GM21367 (cell line): Measurements from ENCODE around the gene CTCFL.

Source experiments
- ATAC-seq: cut with Tn5 transposase; IDR thresholded peaks from one replicate; pipeline ENCODE4 v1.9.1; 2021; ENCODE audit not compliant: unreplicated experiment

CTCFL gene

DNA sequence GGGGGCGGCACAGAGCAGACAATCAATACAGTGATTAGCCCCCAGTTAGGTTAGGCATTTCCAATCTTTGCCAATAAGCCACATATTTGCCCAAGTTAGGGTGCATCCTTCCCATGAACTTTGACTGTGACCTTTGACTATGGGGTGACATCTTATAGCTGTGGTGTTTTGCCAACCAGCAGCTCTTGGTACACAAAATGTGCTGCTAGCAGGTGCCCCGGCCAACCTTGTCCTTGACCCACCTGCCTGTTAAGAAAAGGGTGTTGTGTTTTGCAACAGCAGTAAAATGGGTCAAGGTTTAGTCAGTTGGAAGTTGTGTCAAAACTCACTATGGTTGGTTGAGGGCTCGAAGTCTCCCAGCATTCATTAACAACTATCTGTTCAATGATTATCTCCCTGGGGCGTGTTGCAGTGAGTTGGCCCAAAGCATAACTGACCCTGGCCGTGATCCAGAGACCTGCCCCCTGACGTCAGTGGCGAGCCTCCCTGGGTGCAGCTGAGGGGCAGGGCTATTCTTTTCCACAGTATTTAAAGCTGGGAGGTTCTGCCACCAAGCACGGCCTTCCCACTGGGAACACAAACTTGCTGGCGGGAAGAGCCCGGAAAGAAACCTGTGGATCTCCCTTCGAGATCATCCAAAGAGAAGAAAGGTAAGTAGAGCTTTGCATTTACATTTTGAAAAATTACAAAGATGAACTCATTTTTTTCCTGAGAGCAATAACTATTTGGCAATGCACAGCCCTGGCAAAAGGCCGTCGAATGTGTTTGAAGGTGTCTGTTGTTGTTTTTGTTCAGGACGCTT is 35.8 kb upstream of the CTCFL start, which contains the start of gene PCK1:
Gene PCK1, plus strand, starts transcription at position 557 of the 802 bp plus-strand sequence. CDS start 302 bp downstream, outside the sequence.
- ATAC-seq = no peak

DNA sequence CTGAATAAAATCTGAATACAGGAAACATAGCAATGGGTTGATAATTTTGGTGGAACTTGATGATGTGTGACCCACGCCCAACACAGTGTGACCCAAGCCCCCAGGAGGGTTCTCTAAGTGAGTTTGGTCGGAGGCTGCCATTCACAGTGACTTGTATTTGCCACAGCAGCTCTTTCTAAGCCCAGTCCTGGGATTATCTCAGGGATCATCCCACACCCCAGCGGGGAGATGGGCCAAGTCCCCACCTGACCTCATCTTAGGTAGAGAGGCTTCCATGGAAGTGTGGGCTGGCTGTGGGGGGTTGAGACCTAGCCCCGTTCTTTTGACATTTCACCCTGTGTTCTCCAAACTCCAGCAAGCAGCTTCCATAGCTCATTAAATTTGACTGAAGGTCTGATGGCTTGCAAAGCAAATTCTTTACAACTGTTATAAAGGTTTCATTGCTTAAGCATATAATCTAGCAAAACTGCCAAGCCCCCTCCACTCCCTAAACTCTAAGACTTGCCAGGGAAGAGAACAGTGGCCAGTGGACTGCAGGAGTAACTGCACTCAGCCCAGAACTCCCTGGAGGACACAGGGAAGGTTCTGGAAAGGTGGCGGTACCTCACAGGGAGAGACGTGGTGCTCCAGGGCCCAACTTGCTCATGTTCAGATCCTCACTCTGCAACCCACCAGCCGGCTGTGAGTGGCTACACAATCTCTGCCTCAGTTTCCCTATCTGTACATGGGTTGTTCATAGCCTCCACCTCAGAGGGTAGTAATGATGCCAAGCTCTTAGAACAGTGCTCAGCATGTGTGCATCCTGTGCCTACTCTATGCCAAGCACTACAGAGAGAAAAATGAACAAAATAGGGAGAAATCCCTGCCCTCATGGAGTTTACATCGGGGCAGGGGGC is 35.0 kb upstream of the CTCFL start:
- no peak for ATAC-seq

DNA sequence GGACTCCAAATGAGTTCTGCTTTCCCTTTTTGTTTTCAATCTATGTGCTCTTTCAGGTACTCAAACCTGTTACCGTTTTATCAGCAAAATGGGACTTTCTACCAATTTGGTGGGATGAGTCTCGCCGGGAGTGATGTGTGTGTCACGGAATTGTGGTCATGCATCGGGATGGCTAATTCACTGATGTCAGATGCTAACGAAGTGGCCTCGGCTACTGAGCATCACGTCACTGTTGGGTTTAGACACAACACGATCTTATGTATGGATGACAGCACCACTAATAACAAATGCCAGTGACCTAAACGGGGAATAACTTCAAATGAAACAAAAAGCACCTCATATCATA is 34.3 kb upstream of the CTCFL start:
- ATAC-seq = no peak

DNA sequence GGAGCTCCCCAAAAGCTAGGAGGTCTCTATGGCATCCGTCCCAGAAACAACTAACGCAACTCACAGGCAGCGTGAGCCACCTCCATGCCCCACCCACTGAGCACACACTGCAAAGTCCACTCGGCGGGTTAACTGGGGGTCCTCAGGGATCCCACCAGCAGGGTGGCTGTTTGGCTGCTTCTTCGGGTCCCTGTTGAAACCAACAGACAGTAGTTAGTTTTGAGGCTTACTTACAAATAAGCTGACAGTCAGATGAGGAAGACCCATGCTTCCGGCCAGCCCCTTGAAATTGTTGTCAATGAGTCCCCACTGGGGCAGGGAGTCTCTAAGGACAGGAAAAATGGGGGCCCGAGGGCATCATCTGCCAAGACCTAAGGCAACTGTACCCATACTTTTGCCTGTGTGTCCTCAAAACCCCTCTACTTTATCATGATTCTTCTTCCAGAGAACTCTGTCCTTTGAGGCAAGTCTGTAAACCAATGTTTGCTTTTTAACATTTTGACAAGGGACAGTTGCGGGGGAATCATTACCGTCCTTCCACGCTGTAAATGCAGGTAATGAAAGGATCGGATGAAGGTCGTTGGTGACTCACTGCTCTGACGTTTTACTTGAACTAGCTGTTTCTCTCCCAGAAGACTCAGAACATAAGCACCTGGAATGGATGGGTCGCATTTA is 33.8 kb upstream of the CTCFL start:
- no peak for ATAC-seq

DNA sequence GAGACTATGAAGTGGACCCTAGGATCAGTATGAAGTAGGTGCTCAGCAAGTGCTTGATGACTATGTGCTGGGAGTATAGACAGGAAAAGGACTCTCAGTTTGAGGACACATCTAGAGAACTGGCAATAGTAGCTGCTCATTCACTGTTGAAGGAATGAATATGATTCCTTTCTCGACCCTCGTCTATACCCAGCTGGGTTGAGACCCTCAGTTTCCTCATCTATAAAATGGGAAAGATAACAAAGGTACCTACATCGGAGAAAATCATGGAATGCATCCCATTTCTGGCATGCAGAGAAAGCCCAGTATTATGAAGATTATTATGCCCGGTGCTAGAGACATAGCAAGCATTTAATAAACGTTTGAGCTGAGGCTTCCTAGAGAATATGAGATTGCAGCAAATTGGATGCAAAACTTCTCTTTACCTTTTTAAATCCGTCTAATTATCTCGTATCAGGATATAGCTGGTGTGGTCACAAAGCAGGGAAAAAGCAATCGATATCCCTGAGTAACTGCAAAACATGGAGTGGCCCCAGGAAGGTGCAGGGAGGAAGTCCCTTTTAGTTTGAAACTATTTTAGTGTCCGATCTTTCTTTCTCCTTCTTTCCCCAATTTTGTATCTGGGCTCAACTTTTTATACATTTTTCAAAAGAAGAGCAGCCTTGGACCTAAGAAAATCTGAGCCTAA is 33.1 kb upstream of the CTCFL start:
- ATAC-seq = no peak

DNA sequence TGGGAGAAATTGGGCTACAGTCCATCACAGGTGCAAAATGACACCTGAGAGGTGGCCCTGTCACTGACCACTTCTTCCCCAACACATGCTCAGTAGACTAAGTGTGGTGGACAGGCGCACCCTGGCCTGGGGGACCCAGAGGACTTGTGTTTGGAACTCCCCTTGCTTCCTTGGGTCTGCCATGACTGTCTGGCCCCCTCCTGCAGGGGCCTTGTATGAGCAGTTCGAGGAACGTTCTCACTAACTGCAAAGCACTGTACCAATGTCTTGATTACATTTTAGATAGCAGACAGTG is 32.0 kb upstream of the CTCFL start:
- ATAC-seq = no peak

DNA sequence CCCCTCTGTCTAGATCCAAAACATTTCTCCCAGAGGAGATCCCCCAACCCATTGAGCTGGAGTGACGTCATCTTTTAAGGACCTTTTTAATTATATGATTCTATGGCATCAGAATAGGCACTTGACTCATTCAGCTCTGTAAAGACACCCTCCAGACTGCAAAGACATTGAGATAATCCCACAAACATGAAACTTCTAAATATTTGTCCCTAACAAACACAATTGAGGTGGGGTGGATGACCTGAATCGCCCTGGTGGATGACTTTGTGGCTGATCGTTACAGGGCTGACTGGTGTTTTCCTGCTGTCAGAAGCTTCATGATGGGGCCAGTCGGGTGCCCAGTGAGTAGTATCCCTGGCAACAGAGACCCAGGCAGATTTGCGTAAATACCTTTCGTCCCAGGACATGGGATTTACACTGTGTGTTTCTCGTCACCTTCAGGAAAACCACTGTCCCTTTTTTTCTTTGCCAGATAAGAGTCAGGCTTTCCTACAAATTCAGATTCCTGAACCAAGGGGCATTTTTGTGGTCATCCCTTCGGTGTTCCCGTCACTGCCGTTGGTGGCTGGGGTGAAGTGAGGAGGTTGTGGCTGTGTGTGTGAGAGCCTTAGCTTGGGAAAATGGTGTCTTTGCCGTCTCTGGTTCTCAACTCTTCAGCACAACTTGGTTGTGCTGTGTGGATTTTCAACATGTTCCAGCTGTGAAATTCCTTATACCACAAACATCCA is 30.7 kb upstream of the CTCFL start:
- no peak for ATAC-seq

DNA sequence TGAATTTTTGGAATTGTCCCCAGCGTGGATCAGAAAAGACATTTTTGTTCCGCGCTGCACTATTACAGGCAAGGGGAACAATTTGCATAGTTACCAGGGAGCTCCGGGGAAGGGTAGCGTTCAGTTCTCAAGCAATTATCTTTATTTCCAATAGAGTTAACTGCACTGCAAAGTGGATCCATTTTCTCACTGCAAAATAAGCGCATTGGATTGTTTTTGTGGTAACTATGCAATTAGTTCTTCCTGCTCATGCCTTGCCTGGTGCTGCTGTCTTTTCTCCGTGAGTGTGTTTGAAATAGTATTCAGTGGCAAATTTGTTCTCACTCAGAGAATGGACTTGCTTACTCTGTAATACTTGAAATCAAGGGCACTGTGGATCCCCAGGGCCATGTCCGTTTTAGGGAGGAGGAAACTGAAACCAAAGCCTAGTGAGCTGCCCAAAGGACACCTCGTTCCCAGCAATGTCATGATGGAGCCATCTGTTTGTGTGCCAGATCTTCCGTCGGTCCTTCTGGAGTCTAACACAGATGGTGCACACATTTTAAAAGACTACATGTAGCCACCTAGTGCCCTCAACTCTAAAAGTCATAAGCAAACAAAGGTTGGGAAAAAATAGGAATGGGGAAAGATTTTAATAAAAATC is 28.6 kb upstream of the CTCFL start:
- no peak for ATAC-seq

DNA sequence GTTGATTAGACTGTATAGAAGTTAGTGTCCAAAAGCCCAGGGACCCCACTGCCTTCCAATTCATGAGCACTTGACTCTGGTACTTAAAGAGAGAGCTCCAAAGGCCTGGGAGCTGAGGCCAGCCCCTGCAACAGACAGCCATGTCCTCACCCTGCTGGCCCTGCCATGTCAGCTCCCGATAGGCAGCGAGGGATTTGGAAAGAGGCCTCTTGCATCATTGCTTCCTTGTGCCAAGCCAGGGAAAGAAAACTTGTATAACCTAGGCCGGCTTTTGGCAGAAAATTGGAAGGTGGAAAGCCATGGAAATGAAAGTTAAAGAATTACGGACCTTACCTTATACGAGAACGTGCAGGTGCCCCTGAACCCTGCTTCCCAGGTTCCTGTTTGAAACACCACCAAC is 27.5 kb upstream of the CTCFL start:
- ATAC-seq = no peak

DNA sequence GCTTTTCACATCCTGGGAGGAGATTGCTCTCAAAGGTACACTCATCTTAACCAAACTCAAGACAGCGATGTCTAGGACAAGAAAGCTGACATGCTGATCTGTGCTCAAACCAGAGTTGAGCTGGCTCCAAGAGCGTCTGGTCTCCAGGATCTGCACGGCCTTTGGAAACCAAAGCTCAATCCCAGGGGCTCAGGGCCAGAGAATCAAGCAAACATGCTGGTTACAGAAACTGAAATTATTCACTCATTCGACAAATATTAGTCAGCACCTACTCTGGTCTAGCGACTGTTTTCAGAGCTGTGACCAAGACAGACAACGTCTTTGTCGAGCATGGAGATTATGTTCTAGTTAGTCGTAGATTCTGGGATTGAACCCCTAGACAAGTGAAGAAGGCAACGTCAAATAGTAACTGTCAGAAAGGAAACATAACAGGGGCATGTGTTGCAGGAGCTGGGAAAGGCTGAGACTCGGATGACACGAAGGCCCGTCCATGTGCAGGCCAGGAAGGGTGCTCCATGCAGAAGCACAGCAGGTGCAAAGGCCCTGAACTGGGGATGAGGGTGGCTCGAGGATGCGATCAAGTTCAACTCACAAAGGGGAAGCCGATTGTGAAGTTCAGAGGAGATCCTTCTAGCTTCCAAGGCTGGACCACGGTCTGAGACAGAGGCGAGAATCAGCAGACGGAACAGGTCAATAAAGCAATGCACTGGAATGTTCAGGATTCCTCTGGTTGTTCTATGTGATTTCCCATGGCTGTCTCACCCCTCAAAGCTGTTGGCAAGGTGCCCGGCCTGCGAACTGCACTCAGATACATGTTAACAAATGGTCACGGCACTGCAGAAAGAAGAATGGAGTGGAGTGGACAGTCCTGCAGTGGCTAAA is 23.5 kb upstream of the CTCFL start:
- no peak for ATAC-seq

DNA sequence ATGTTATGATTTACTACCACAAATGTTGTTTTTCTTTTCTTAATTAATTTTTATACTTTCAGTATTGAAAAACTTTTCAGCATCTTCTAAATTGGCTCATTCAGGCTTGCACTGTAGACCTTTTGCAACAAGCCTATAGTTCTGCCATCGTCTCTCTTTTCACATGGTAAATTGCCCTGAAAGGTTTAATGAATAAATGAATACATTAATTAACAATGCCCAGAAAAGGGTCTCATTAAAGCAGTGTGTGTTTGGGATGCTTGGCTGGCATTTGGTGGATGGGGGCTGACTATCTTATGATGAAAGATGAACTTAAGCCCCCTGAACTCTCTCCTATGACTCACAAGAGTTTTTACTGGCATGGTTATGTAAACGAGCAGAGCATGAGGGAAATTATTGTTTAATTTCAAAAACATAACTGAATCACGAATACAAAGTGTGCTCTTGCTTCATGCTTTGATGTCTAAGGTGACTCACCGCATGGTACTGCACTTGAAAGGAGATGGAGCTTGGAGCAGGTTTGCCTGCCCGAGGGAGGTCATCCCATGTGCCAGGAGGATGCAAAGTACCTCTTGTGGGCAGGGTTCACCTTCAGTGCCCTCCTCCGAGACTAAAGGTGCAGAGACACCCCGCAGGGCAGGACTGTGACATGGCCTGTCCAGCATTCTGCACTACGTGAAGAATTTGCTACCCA is 22.2 kb upstream of the CTCFL start:
- no peak for ATAC-seq

DNA sequence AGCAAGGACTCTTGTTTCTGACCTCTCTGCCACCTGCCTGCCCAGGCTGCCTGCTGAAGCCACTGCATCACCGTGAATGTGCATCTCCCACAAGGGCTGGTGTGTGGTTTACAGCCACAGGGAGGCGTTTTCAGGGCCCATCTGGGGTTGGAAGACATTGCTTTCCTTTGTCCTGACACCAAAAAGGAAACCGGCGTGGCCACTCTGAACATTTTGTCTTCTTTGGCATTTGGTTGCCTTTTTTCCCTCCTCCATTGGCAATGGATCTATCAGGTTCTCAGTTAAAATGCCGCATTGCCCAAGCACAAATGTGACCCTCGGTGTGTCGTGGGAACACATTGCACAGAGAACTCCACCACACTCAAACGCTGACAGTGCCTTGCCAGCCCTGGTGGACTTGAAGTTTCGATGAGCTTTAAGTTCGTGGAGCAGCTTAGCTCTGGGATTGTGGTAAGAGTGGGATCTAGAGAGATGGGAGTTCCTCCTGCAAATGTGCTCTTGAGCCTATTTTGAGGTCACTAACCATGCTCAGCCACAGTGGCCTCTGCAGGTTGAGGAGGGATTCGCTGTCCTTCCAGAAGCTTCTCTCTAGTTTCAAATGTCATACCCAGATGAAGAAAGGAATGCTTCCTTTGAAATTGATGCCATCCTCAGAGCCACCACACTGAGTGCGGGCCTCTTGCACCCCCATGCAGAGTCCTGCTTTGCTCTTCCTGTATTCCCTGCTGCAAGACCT is 21.2 kb upstream of the CTCFL start:
- no peak for ATAC-seq

DNA sequence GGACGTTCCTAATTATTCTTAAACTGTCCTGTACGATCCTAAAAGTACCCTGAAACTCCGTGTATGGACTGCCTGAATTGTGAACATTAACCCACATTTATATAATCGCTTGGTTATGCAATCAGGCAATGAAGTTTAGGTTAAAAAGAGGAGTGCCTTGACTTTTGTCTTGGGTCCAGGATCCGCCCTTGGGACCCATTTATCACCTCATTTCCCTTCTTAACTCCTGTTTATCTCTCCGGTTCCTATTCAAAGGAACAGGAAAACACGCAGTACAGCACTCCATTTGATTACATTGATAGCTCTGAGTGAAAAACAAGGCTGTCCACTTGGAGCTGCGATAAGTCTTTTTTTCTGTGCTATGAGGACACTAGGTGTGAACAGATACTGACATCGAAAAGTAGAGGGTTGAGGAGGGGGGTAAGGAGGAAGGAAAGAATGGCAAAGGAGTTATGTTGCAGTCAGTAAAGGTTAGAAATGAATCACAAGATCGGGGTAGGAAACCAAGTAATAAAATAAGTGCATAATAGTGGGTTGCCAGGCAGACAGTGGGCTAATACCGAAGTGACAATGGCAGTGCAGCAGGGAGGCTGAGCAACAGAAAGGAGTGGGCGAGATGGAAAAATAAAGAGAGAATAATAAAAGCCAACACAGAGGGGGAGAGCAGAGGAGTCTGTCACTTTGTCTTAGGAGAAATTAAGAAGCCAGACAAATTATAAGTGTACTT is 20.1 kb upstream of the CTCFL start:
- ATAC-seq = no peak

DNA sequence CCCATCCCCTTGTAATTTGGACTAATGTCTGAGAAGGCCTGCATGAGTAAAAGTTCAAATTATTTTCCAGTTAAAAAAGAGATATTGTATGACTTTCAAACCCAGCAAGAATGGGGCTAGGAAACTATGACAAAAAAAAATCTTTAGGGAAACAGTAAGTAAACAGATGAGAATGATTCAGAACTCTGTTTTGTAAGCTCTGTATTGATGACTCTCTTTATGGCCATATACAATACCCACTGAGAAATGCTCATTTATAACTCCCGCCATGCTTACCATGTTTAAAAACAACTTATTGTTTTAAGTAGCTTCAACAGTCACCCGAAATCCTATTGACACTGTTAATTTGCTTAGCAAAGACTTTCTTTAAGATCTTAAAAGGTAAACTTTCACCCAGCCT is 18.8 kb upstream of the CTCFL start:
- ATAC-seq = no peak

DNA sequence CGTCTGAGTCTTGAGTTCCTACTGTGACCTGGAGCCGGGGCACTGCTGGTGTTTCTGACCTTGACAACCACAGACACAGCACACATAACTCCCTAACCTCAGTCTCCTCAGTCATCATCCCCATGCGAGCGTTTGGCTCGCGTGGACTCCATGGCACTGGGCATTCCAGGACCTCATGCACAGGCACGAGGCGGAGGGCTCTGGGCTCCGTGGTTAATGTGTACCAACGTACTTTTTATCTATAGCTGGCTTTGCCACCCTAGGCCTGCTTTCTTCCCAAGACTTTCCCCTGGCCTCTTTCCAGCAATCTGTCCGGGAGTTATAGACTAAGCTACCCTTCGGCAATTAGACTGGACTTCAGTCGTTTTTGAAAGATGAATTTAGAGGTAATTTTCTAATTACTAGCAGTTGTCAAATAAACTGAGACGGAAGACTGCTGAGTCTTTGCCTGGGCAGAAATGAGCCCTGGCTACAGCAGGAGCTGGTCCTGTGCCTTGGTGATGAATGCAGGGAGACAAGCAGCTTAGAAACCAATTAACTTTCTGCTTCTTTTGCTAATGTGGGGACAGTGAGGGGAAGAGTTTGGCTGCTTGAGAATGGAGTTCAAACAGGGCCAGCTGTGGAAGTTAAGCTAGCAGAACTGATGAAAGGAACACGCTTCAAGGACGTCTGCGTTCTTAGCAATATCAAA is 16.1 kb upstream of the CTCFL start:
- no peak for ATAC-seq

DNA sequence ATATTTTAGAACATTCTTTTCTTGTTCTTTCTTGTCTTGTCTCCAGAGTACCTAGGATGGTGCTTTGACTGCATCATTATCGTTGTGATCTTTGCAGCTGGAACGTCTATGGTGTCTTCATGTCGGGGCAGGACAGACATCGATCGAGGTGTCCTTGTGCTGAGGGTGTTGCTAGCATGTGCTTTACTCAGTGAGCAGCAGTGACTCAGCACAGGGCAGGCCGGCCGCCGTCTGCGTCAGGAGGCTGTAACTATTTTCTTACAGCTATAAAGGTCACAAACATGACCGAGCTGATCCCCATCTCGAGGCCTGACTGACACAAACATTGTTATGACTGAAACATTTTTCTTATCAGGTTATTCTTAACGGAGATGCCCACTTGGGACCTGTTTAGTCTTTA is 14.9 kb upstream of the CTCFL start:
- no peak for ATAC-seq

DNA sequence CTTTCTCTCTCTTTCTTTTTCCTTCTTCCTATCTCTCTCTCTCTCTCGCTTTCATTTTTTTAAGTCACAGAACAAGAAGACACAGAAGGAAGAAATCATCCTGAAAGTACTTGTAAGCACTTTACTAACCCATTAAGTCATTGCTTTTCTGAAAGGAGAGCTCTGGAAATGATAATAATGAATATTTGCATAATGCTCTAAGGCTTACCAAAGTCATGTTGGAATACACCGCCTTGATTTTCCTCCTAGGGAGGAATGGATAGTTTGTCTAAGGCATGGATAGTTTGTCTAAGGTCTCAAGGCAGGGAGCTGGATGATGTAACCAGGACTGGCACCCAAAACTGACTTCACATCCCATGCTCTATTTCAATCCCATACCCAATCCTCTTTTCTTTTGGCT is 12.9 kb upstream of the CTCFL start:
- ATAC-seq = no peak
